Measurements from ENCODE around the gene USP49. TPM values are rescaled to one million over a fixed set of nuclear protein-coding genes. Genes with fewer than 3 reads are reported as not detected.

The USP49 gene
- total RNA-seq, 1 donor, result 3.0 TPM

DNA sequence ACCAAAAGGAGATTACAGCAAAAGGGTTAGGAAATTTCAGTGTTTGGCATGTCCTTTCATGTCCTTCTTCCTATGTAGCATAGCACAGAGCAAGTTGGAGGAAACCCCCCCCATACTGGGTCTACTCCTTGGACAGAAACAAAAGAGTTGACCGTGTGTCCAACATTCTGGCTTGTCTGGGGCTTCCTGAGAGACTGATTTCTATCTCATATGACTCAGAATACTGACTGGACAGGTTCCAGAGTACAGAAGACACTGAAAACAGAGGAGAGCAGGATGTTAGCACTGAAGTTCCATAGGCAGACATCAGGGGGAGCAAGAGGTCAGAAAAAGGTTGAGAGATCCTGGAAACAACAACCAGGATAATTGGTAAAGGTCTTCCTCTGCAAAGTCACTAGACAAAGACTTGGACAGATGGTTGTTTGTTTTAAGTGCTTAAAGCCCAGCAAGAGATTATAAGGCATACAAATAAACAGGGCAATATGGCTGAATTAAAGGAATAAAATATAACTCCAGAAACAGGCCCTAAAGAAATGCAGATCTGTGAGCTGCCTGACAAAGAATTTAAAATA lies 48.4 kb downstream of the USP49 start:
- TF ChIP-seq, protein P1, sequence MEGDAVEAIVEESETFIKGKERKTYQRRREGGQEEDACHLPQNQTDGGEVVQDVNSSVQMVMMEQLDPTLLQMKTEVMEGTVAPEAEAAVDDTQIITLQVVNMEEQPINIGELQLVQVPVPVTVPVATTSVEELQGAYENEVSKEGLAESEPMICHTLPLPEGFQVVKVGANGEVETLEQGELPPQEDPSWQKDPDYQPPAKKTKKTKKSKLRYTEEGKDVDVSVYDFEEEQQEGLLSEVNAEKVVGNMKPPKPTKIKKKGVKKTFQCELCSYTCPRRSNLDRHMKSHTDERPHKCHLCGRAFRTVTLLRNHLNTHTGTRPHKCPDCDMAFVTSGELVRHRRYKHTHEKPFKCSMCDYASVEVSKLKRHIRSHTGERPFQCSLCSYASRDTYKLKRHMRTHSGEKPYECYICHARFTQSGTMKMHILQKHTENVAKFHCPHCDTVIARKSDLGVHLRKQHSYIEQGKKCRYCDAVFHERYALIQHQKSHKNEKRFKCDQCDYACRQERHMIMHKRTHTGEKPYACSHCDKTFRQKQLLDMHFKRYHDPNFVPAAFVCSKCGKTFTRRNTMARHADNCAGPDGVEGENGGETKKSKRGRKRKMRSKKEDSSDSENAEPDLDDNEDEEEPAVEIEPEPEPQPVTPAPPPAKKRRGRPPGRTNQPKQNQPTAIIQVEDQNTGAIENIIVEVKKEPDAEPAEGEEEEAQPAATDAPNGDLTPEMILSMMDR (IDR thresholded peaks at IDR 0.05; ENCODE audit: insufficient read depth, low read depth, low read length), result peak; percentile 94
- H3K4me3 ChIP-seq (ENCODE audit: low read depth, low read length), result no peak overlapping the region
- peak; percentile 93 for DNase-seq (ENCODE audit: low read depth)

DNA sequence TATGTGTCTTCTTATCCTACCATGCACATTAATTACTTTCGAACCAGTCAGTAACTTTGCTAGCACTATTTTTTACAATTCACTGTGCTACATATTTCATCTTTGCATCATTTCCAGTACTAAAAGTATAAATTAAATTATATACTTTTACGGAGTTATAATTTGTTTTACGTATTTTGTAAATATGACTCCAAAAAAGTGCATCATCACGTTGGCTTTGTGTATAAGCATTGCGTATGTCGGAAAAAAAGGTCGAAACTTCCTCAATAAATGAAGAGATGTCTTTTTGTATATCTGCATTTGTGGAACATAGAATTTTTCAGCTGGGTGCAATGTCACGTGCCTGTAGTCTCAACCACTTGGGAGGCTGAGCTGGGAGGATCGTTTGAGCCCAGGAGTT lies 52.0 kb downstream of the USP49 start:
- TF ChIP-seq, protein P1 (IDR thresholded peaks at IDR 0.05; ENCODE audit: insufficient read depth, low read depth, low read length), result no peak
- DNase-seq (ENCODE audit: low read depth), result no peak
- no peak overlapping the region for H3K4me3 ChIP-seq (ENCODE audit: low read depth, low read length)

DNA sequence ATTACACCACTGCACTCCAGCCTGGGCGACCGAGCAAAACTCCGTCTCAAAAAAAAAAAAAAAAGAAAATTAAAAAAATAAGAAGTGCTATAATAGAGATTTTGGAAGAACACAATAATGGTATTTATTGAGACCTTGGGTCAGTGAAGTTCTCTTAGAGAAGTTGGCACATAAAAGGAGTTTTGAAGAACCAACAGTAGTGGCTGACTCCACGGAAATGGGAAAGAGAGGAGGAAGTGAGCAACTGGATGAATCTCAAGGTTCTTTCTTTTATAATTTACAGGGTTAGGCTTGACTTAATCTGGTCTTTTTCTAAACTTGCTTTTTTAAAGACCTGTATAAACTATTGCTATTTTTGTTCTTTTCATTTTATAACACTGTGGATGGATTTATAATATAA lies 54.8 kb downstream of the USP49 start:
- H3K4me3 ChIP-seq (ENCODE audit: low read depth, low read length), result no peak overlapping the region
- DNase-seq (ENCODE audit: low read depth), result no peak
- TF ChIP-seq, protein P1 (IDR thresholded peaks at IDR 0.05; ENCODE audit: insufficient read depth, low read depth, low read length), result no peak

DNA sequence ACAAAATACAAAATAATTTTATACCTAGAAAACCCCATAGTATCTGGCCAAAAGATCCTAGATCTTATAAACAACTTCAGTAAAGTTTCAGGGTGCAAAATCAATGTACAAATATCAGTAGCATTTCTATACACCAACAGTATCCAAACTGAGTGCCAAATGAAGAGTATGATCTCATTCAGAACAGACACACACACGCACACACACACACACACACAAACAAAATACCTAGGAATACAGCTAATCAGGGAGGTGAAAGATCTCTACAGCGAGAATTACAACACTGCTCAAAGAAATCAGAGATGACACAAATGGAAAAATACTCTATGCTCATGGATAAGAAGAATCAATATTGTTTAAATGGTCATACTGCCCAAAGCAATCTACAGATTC lies 58.5 kb downstream of the USP49 start:
- H3K4me3 ChIP-seq (ENCODE audit: low read depth, low read length), result no peak overlapping the region
- TF ChIP-seq, protein P1 (IDR thresholded peaks at IDR 0.05; ENCODE audit: insufficient read depth, low read depth, low read length), result no peak
- peak; percentile 18 for DNase-seq (ENCODE audit: low read depth)

DNA sequence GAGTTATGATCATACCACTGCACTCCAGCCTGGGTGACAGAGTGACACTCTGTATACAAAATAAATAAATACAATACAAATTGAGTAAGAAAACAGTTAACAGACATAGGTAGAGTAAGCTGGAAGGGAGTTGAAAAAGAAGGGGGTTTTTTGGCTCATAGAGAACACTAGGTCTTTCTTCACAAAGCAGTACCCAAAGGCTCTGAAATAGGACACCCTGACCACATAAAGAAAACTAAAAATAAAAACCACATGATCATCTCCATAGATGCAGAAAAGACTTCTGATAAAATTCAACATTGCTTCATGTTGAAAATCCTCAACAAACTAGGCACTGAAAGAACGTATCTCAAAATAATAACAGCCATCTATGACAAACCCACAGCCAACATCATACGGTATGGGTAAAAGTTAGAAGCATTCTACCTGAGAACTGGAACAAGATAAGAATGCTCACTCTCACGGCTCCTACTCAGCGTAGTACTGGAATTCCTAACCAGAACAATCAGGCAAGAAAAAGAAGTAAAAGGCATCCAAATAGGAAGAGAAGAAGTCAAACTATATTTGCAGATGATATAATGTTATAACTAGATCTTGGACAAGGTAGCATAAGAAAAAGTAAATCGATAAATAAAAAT lies 59.0 kb downstream of the USP49 start:
- TF ChIP-seq, protein P1 (IDR thresholded peaks at IDR 0.05; ENCODE audit: insufficient read depth, low read depth, low read length), result no peak
- peak; percentile 35 for DNase-seq (ENCODE audit: low read depth)
- no peak overlapping the region for H3K4me3 ChIP-seq (ENCODE audit: low read depth, low read length)

DNA sequence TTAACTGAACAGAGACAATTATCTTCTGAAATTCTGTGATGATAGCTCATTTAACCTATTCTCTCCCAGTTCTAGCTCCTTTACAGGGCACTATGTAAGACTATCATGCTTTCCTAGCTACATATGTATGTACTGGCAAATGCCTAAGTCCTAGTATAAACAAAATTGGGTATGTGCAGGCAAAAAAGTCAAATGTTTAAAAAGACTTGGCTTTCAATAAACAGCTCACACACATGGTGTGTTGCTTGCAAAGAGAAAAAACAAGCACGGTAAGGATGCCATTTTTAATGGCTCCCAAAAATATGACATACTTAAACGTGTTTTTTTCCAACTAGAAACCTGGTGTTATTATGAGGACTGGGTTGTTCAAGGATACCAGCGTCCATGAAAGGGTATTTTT lies 62.9 kb downstream of the USP49 start:
- no peak for DNase-seq (ENCODE audit: low read depth)
- TF ChIP-seq, protein P1 (IDR thresholded peaks at IDR 0.05; ENCODE audit: insufficient read depth, low read depth, low read length), result no peak
- no peak overlapping the region for H3K4me3 ChIP-seq (ENCODE audit: low read depth, low read length)

Data from fibroblast of villous mesenchyme (primary cell).